ENCODE results near the gene CDKL5. TPM values are rescaled to one million over a fixed set of nuclear protein-coding genes. Genes with fewer than 3 reads are reported as not detected.

Gene CDKL5
- total RNA-seq, 6 donors from 2014 or later, result 17.8 to 47.1 (median 23.4) TPM

DNA sequence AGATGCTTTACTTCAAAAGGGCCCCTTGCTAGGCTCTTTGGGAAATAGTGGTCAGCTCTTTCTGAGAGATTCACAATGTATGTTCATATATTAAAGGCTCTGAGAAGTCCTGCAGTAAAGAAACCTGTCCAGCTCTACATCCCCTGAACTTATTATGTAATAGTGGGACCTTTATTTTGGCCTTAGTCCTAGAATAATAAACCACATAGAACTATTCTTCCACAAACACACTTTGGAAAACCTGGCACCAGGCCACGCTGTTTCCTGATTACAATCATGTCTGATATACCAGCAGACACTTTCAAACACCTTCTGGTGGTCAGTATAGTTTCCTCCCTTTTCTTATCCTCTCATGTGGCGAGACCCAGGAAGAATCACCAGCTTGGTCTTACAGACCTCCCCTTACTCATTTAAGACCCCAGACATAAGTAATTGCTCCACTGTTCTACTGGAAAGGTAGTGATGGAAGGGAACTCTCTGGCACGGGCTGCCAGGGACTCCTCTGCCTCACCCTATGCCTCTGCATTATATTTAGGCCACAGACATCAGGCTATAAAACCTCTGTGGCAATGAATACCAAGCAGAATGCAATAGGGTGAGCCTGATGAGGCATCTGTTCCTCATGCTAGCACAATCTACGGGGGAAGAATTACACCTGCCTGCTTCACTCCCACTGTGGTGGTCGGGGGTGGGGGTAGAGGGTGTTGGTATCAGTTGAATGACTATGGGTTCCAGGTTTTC is 276.4 kb downstream of the CDKL5 start:
- Histone ChIP-seq H3K4me1 (peaks cover 0 to 13% (median 6%) of the 10 kb centered on the region in 4 donors), H3K36me3 (no peaks in the 10 kb centered on the region), H3K9me3 (no peaks in the 10 kb centered on the region), H3K4me3 (no peak overlapping the region), H3K27me3 (no peaks in the 10 kb centered on the region), H3K27ac (peak overlapping the region; percentile 61 to 81 (median 72))
- DNase-seq, result peak in 1 of 2 donors; percentile 48
- no peak for TF ChIP-seq EP300 (IDR thresholded peaks at IDR 0.05)
- ATAC-seq (ENCODE audit: low FRiP score in 2 of 2), result no peak
- 69 to 70% methylated on average over 3 to 5 of the region's 5 CpGs for WGBS, 2 donors

DNA sequence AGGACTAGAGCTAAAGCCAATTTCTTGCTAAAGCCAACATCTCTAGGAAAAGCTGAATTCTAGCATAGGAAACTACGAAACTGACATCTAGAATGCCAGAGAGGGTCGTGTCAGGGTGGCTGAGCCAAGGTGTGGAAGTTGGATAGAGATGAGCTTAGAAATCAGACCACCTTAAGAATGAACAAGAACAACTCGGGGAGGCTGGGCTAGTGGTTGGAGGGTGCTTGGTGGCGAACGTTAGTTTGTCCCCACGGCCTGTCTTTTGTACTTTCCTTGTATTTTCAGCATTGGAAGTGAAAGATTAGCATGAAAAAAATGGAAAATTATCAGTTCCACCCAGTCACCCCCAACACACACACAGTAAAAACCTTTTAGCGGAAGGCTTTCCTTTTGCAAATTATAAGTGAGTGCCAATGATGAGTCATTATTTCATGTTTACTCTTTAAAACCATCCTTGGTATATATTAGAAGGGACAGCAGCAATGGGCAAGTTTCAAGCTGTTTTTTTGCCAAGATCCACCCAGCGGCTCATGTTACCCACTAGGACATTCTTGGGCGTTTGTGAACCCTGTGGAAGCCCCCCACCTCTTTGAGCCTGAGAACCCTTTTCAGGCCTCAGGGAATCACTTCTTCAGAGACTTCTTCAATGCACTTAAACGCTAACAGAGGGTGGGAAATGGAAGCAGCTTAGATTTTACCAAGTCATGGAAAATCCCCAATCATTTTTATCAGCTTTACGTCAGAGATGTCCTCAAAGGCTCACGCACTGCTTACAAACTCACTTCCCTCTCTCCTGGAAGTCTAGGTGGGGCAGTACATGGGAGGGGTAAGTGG is 277.2 kb downstream of the CDKL5 start:
- WGBS, 2 donors, result 51 to 59% methylated on average over 12 of the region's 12 CpGs
- Histone ChIP-seq H3K4me3 (no peak overlapping the region), H3K9me3 (no peaks in the 10 kb centered on the region), H3K36me3 (no peaks in the 10 kb centered on the region), H3K27ac (peak overlapping the region; percentile 61 to 81 (median 72)), H3K4me1 (peaks cover 0 to 13% (median 6%) of the 10 kb centered on the region in 4 donors), H3K27me3 (no peaks in the 10 kb centered on the region)
- TF ChIP-seq POLR2A (IDR thresholded peaks at IDR 0.05) (no peak), EP300 (IDR thresholded peaks at IDR 0.05) (peak; percentile 42 to 85 (median 70)), CTCF (IDR thresholded peaks at IDR 0.05) (no peak), POLR2AphosphoS5 (IDR thresholded peaks at IDR 0.05) (peak in 1 of 2 donors; percentile 25)
- ATAC-seq (ENCODE audit: low FRiP score in 2 of 2), result no peak
- DNase-seq, result no peak

Small RNA genes within 50 kb of the gene (small RNA-seq; reads per million reads assigned to genes)
- 0 reads per million in 4 donors for gene RF00019

Other genes starting within 250 kb of the CDKL5 start
- gene BEND2, start 204.7 kb upstream of the CDKL5 start, total RNA-seq, result under 1 TPM in 2 of 6 donors, not detected in 4; 0.11 to 0.15 TPM
- under 1 TPM in 4 of 6 donors, not detected in 2; 0.15 to 0.89 (median 0.53) TPM for gene SCML2, start 70.9 kb upstream of the CDKL5 start, total RNA-seq
- 1 to 10 TPM; 1.0 to 6.7 (median 4.9) TPM for gene RS1, start 246.5 kb downstream of the CDKL5 start, total RNA-seq

Data from upper lobe of left lung (tissue), 6 donors.